Smooth muscle cell (in vitro differentiated cells): ENCODE results near the gene KLB. TPM values are rescaled to one million over a fixed set of nuclear protein-coding genes. Genes with fewer than 3 reads are reported as not detected.

Experiments
- DNase-seq: peaks from one replicate; lab custom pipeline; 2025; ENCODE audit not compliant: unreplicated experiment; lab: John Stamatoyannopoulos, UW
- H2AFZ ChIP-seq: fragments of 200-600 bp; sonication (generic); 2 replicates; pipeline ENCODE4 v1.6.0; 2016; ENCODE audit warnings: antibody characterized with exemption, low read depth, mild to moderate bottlenecking
- H3F3A ChIP-seq: fragments of 200-600 bp; sonication (generic); 2 replicates; pipeline ENCODE4 v1.6.0; 2017; ENCODE audit warnings: antibody characterized with exemption, low read depth
- H3K27ac ChIP-seq: fragments of 200-600 bp; sonication (generic); 2 replicates; pipeline ENCODE4 v1.5.1; 2016; ENCODE audit warnings: low read depth, mild to moderate bottlenecking
- H3K27me3 ChIP-seq: fragments of 200-600 bp; sonication (generic); 2 replicates; pipeline ENCODE4 v1.6.1; 2016; ENCODE audit warnings: low read depth, mild to moderate bottlenecking
- H3K36me3 ChIP-seq: fragments of 200-600 bp; sonication (generic); 2 replicates; pipeline ENCODE4 v1.5.1; 2016; ENCODE audit warnings: low read depth
- H3K4me1 ChIP-seq: fragments of 200-600 bp; sonication (generic); 2 replicates; pipeline ENCODE4 v1.5.1; 2016; ENCODE audit warnings: low read depth
- H3K4me2 ChIP-seq: fragments of 200-600 bp; sonication (generic); 2 replicates; pipeline ENCODE4 v1.6.0; 2016; ENCODE audit warnings: mild to moderate bottlenecking
- H3K4me3 ChIP-seq: fragments of 200-600 bp; sonication (generic); 2 replicates; pipeline ENCODE4 v1.5.1; 2016; ENCODE audit warnings: mild to moderate bottlenecking
- H3K79me2 ChIP-seq: fragments of 200-600 bp; sonication (generic); 2 replicates; pipeline ENCODE4 v1.6.0; 2016; ENCODE audit warnings: low read depth, mild to moderate bottlenecking
- H3K9ac ChIP-seq: fragments of 200-600 bp; sonication (generic); 2 replicates; pipeline ENCODE4 v1.6.0; 2016; ENCODE audit warnings: low read depth
- H3K9me3 ChIP-seq: fragments of 200-600 bp; sonication (generic); replicated peaks from 2 replicates; pipeline ENCODE4 v1.5.1; 2016; ENCODE audit warnings: low read depth
- H4K20me1 ChIP-seq: fragments of 200-600 bp; sonication (generic); 2 replicates; pipeline ENCODE4 v1.6.0; 2016; ENCODE audit warnings: low read depth
- CTCF ChIP-seq: fragments of 200-600 bp; sonication (generic); IDR thresholded peaks from 2 replicates; pipeline ENCODE4 v1.5.1; 2017; ENCODE audit warnings: borderline replicate concordance, mild to moderate bottlenecking, antibody characterized with exemption; ENCODE audit not compliant: insufficient read depth, poor library complexity, severe bottlenecking
- WGBS: methylation state at CpG from one replicate; pipeline ENCODE4 v1.1.7; 2016; ENCODE audit warnings: low lambda C conversion rate; 5-methylcytosine and 5-hydroxymethylcytosine counted together
- polyA plus RNA-seq: library from polyadenylated mRNA; unstranded; fragments of >200 nt; fragmentation: Nextera tagmentation; extraction: Ambion mirVana; gene quantifications from 2 replicates; pipeline ENCODE4 v1.2.1, GENCODE V29; 2016
- total RNA-seq: library from RNA; depleted of rRNA; stranded (reverse); fragments of >200 nt; gene quantifications from 2 replicates; pipeline ENCODE4 v1.2.3, GENCODE V29; 2014

The KLB gene
- total and polyA plus RNA-seq, 2 experiments from 2014 or later: 0.04 TPM; not detected in 1

DNA sequence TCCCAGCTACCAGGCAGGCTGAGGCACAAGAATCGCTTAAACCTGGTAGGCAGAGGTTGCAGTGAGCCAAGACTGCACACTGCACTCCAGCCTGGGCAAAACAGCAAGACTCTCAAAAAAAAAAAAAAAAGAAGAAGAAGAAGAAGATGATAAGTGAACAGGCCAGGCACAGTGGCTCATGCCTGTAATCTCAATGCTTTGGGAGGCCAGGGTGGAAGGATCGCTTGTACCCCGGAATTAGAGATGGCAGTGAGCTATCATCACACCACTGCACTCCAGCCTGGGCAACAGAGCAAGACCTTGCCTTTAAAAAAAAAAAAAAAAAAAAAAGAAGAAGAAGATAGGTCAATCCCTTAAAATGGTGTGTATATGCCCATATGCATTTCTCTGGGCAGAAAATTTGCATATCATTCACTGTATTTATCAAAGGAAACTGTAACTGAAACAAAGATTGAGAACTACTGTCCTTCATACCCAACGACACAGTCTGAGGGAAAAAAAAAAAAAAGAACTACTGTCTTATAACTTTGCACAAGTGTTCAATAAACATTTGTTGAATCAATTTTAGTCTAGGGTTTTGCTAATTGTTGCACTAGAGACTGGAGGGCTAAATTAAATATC lies 42.8 kb upstream of the KLB start:
- no peak for TF ChIP-seq CTCF
- no peak overlapping the region for H3K9ac ChIP-seq
- peaks cover 11% of the 10 kb centered on the region for H3K4me1 ChIP-seq
- peak overlapping the region; percentile 87 for H3K4me2 ChIP-seq
- H3K9me3 ChIP-seq: no peaks in the 10 kb centered on the region
- no peak overlapping the region for H3K4me3 ChIP-seq
- no peak for DNase-seq
- H3K79me2 ChIP-seq: peaks cover 72% of the 10 kb centered on the region
- whole genome bisulfite sequencing: 97% methylated on average over 4 of the region's 4 CpGs
- no peak overlapping the region for H2AFZ ChIP-seq
- H3K27ac ChIP-seq: no peak overlapping the region
- no peaks in the 10 kb centered on the region for H3K27me3 ChIP-seq
- H4K20me1 ChIP-seq: peaks cover 53% of the 10 kb centered on the region
- H3K36me3 ChIP-seq: no peaks in the 10 kb centered on the region
- no peaks in the 10 kb centered on the region for H3F3A ChIP-seq

DNA sequence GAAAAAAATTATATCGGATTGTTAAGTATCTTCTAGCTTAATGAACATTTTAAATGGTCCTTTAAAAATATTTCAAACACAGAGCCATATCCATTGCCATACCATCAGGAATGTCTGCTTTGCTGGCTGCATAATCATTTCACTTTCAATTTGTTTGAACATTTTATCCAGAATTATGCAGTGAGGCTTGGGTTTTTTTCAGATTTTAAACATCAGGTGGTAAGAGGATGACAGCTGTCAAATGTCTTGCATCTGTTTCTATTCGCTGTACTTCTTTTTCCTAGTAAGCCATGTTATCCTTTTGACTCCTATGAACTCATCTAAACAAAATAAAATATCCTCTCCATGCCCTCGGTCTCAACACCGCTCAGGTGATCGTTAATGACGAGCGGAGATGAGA lies 41.4 kb upstream of the KLB start:
- Histone ChIP-seq H2AFZ (peak overlapping the region; percentile 99), H3K4me3 (peak overlapping the region; percentile 80), H3K4me1 (peaks cover 11% of the 10 kb centered on the region), H3K9ac (peak overlapping the region; percentile 91), H3K27me3 (no peaks in the 10 kb centered on the region), H3K36me3 (no peaks in the 10 kb centered on the region), H3K9me3 (no peaks in the 10 kb centered on the region), H4K20me1 (peaks cover 42% of the 10 kb centered on the region), H3F3A (no peaks in the 10 kb centered on the region), H3K4me2 (peak overlapping the region; percentile 87), H3K79me2 (peaks cover 57% of the 10 kb centered on the region), H3K27ac (peak overlapping the region; percentile 54)
- TF ChIP-seq CTCF: no peak
- DNase-seq: no peak
- WGBS: 17% methylated on average over 7 of the region's 7 CpGs

DNA sequence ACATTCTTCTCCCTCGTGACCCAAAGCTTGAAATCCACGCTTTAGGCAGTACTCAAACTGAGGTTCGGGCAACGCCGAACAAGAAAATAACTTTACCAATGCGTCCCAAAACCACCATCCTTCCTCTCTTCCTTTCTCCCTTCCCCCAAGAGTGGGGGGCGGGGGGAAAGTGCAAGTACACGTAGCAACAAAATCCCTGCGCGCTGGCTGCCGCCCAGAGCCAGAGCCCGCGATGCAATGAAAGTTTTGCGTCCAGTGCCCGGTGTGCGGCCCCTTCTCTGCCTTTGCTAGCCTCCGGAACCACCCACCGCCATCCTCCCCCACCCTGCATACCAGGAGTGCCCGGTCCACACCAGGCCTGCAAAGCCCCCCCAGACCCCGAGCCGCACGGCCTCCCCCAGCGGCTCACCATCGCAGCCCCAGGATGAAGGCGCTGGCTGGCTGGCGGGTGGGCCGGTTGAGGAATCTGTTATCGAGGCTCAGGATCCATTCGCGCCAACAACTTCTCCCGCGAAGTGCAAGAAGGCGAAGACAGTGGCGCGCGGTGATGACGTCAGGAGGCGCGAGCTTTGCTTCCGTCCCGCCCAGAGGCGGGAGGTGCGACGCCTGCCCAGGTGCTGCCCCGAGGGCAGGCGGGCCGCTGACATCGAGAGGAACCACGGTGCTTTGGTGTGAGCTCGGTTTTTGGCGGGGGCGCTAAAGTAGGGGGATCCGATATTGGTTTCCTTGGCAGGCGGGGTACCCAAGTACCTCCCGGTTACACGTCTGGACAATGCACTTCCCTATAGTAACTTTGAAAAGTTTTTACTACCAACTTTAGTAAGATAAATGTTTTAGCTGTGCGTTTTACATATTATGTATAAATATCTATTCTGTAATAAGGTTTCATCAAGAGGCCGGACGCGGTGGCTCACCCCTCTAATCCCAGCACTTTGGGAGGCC lies 40.6 kb upstream of the KLB start, which contains the start of gene RFC1:
Gene RFC1 (minus strand): TSS at position 533 of the 942 bp plus-strand sequence. CDS start 121 bp downstream, at position 412.
- Histone ChIP-seq H3K79me2 (peaks cover 50% of the 10 kb centered on the region), H3F3A (no peaks in the 10 kb centered on the region), H3K27me3 (no peaks in the 10 kb centered on the region), H3K27ac (peak within 1 kb of the TSS; percentile 54), H2AFZ (peak within 1 kb of the TSS; percentile 99), H3K9ac (peak within 1 kb of the TSS; percentile 91), H3K4me1 (peaks cover 11% of the 10 kb centered on the region), H3K9me3 (no peaks in the 10 kb centered on the region), H3K36me3 (no peaks in the 10 kb centered on the region), H3K4me3 (peak within 1 kb of the TSS; percentile 80), H4K20me1 (peaks cover 35% of the 10 kb centered on the region), H3K4me2 (peak within 1 kb of the TSS; percentile 87)
- DNase-seq: peak; percentile 59
- no peak for TF ChIP-seq CTCF
- WGBS: 7% methylated on average over 57 of the region's 60 CpGs
